Activated CD4-positive, CD25-positive, alpha-beta regulatory T cell treated with anti-CD3 and anti-CD28 coated beads, Interleukin-2, amount 50 U/mL, for 16 hours (primary cell): ENCODE data around the gene CD19.
A peak's percentile ranks its signal among the peaks of the same experiment; 100 is the strongest.
"Not testable (repeated sequence)": the region's sequence is repeated elsewhere in the genome, so short reads cannot be mapped to it uniquely, and the experiment has no call there.

Experiments used
- DNase-seq: peaks from one replicate; pipeline ENCODE4 v3.0.0-alpha.2; 2020; ENCODE audit warnings: low read depth, low spot score

CD19 gene

GRCh38 chr16:28936784-28937155 is 5.0 kb downstream of the CD19 start:
- no peak for DNase-seq

- DNase-seq, result no peak
Observed at GRCh38 chr16:28937222-28937876, 5.6 kb downstream of the CD19 start.

- no peak for DNase-seq
Observed at GRCh38 chr16:28938721-28939120, 7.0 kb downstream of the CD19 start.

GRCh38 chr16:28939825-28940224 is 8.1 kb downstream of the CD19 start:
- DNase-seq, result not testable (repeated sequence)

GRCh38 chr16:28943281-28943680 is 11.5 kb downstream of the CD19 start:
- DNase-seq, result no peak

GRCh38 chr16:28946681-28947080 is 14.9 kb downstream of the CD19 start:
- DNase-seq, result no peak

- DNase-seq, result peak; percentile 99
Observed at GRCh38 chr16:28950648-28951409, 19.1 kb downstream of the CD19 start, which contains the start of gene NFATC2IP. NFATC2IP (plus strand) TSS chr16:28950937; CDS start chr16:28951012, 75 bp downstream.

GRCh38 chr16:28951410-28951943 is 19.7 kb downstream of the CD19 start:
- DNase-seq, result no peak

GRCh38 chr16:28958216-28958615 is 26.4 kb downstream of the CD19 start:
- no peak for DNase-seq

GRCh38 chr16:28958836-28959235 is 27.1 kb downstream of the CD19 start:
- DNase-seq, result no peak

- DNase-seq, result no peak
Observed at GRCh38 chr16:28964072-28964471, 32.3 kb downstream of the CD19 start.

GRCh38 chr16:28964496-28964895 is 32.7 kb downstream of the CD19 start:
- no peak for DNase-seq

- DNase-seq, result no peak
Observed at GRCh38 chr16:28967156-28967555, 35.4 kb downstream of the CD19 start.

GRCh38 chr16:28969696-28970095 is 37.9 kb downstream of the CD19 start:
- DNase-seq, result not testable (repeated sequence)

GRCh38 chr16:28974007-28974436 is 42.3 kb downstream of the CD19 start:
- DNase-seq, result no peak

GRCh38 chr16:28974437-28975157 is 42.8 kb downstream of the CD19 start, which contains the start of gene SPNS1:
SPNS1 (plus strand) TSS chr16:28974778; CDS start chr16:28975152, 374 bp downstream.
- peak; percentile 84 for DNase-seq

- no peak for DNase-seq
Observed at GRCh38 chr16:28975158-28975599, 43.4 kb downstream of the CD19 start.

- no peak for DNase-seq
Observed at GRCh38 chr16:28977703-28978662, 46.2 kb downstream of the CD19 start.

GRCh38 chr16:28980330-28980729 is 48.6 kb downstream of the CD19 start:
- DNase-seq, result not testable (repeated sequence)

GRCh38 chr16:28980929-28981328 is 49.2 kb downstream of the CD19 start:
- DNase-seq, result no peak

- DNase-seq, result no peak
Observed at GRCh38 chr16:28981517-28981916, 49.7 kb downstream of the CD19 start.
